Measurements from ENCODE around the gene DNAJC7.

GRCh38 chr17:42034059-42034458, 16.8 kb upstream of the DNAJC7 start:
- TF ChIP-seq POLR2AphosphoS5 (IDR thresholded peaks at IDR 0.05) = no peak
- TF ChIP-seq POLR2A (IDR thresholded peaks at IDR 0.05) = no peak
- TF ChIP-seq, protein P1, sequence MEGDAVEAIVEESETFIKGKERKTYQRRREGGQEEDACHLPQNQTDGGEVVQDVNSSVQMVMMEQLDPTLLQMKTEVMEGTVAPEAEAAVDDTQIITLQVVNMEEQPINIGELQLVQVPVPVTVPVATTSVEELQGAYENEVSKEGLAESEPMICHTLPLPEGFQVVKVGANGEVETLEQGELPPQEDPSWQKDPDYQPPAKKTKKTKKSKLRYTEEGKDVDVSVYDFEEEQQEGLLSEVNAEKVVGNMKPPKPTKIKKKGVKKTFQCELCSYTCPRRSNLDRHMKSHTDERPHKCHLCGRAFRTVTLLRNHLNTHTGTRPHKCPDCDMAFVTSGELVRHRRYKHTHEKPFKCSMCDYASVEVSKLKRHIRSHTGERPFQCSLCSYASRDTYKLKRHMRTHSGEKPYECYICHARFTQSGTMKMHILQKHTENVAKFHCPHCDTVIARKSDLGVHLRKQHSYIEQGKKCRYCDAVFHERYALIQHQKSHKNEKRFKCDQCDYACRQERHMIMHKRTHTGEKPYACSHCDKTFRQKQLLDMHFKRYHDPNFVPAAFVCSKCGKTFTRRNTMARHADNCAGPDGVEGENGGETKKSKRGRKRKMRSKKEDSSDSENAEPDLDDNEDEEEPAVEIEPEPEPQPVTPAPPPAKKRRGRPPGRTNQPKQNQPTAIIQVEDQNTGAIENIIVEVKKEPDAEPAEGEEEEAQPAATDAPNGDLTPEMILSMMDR (IDR thresholded peaks at IDR 0.05) = no peak
- TF ChIP-seq EP300 (IDR thresholded peaks at IDR 0.05) = no peak

Data from stomach (tissue), 4 donors.